ENCODE data around the gene SRD5A3. TPM values are rescaled to one million over a fixed set of nuclear protein-coding genes. Genes with fewer than 3 reads are reported as not detected.

Gene SRD5A3
- total RNA-seq, 4 donors from 2014 or later, result 1.6 to 6.0 (median 4.8) TPM

DNA sequence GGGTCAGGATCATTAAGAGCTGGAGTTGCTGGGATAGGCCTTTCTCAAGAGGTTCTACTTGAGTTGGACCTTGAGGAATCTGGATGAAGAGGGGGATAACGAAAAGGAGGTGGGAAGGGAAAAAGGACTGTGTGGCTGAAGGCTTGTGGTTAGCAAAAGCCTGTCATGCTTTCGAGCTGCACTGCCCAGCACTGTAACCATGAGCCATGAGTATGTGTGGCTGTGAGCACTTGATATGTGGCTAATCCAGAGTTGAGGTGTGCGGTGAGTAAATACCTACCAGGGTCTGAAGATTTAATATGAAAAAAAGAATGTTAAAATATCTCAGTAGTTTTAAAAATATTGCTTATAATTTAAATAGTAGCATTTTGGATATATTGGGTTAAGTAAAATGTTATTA, 61.1 kb downstream of the SRD5A3 start:
- Histone ChIP-seq H3K9me3 (no peaks in the 10 kb centered on the region), H3K27ac (no peak overlapping the region), H3K4me1 (peaks cover 3 to 80% (median 6%) of the 10 kb centered on the region in 3 donors), H3K27me3 (no peaks in the 10 kb centered on the region), H3K36me3 (peaks cover 0 to 44% of the 10 kb centered on the region in 2 donors), H3K4me3 (no peak overlapping the region)
- TF ChIP-seq POLR2AphosphoS5 (IDR thresholded peaks at IDR 0.05), result no peak
- TF ChIP-seq, protein P1, sequence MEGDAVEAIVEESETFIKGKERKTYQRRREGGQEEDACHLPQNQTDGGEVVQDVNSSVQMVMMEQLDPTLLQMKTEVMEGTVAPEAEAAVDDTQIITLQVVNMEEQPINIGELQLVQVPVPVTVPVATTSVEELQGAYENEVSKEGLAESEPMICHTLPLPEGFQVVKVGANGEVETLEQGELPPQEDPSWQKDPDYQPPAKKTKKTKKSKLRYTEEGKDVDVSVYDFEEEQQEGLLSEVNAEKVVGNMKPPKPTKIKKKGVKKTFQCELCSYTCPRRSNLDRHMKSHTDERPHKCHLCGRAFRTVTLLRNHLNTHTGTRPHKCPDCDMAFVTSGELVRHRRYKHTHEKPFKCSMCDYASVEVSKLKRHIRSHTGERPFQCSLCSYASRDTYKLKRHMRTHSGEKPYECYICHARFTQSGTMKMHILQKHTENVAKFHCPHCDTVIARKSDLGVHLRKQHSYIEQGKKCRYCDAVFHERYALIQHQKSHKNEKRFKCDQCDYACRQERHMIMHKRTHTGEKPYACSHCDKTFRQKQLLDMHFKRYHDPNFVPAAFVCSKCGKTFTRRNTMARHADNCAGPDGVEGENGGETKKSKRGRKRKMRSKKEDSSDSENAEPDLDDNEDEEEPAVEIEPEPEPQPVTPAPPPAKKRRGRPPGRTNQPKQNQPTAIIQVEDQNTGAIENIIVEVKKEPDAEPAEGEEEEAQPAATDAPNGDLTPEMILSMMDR (IDR thresholded peaks at IDR 0.05), result no peak
- TF ChIP-seq EP300 (IDR thresholded peaks at IDR 0.05), result no peak
- TF ChIP-seq POLR2A (IDR thresholded peaks at IDR 0.05), result no peak
- 91 to 100% methylated on average over 1 to 3 of the region's 3 CpGs for WGBS, 2 donors (ENCODE audit: low coverage in 1 of 2)
- no peak for ATAC-seq

DNA sequence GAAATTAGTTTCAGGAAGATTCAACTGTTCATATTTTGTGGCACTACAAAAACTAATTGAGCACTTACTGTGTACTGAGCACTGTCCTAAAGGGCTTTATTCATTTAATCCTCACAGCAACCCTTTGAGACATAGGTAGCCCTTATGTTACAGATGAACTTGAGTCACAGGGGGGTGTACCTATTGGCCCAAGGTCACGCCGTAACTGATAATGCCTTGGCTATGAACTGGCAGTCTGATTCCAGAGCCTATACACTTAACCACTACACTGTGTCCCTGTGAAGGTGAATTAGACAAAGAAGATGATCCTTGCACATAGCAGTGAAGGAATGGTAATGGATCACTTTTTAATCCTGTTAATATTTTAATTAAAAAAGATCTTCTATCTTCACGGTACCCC, 61.7 kb downstream of the SRD5A3 start:
- Histone ChIP-seq H3K27ac (no peak overlapping the region), H3K36me3 (peaks cover 0 to 48% of the 10 kb centered on the region in 2 donors), H3K4me1 (peaks cover 3 to 80% (median 6%) of the 10 kb centered on the region in 3 donors), H3K27me3 (no peaks in the 10 kb centered on the region), H3K4me3 (no peak overlapping the region), H3K9me3 (no peaks in the 10 kb centered on the region)
- WGBS, 2 donors (ENCODE audit: low coverage in 1 of 2), result 44 to 53% methylated on average over 3 of the region's 3 CpGs
- TF ChIP-seq POLR2A (IDR thresholded peaks at IDR 0.05), result no peak
- no peak for TF ChIP-seq EP300 (IDR thresholded peaks at IDR 0.05)
- TF ChIP-seq POLR2AphosphoS5 (IDR thresholded peaks at IDR 0.05), result no peak
- TF ChIP-seq, protein P1 (IDR thresholded peaks at IDR 0.05), result no peak
- no peak for ATAC-seq

DNA sequence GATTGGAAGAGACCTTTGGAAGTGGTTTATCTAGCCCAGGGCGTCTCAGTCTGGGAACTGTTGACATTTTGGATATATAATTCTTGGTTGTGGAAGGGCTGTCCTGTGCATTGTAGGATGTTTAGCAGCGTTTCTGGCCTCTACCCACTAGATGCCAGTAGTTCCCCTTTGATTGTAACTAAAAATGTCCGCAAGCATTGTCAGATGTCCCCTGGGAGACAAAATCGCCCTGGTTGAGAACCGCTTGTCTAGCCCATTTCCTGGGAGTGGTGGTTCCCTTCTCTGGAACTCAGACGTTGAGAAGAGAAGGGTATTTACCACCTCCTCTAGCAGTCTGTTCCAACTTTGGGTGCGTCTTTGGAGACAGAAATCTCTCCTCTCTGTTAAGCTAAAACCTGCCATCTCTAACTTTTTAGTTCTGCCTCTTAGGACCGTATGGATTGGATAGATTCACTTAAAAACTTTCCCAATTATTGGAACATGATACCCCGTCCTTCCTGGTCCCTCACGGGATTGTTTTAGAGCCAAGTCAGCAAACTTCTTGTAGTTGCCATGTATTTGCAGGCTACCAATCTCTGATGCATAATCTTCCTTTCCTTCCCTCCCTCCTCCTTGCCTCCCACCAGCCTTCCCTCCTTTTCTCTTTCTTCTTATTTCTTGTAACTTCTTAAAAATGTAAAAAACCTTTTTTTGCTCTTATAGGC, 63.6 kb downstream of the SRD5A3 start:
- H3K4me1 ChIP-seq, result peaks cover 3 to 70% (median 6%) of the 10 kb centered on the region in 3 donors
- no peak overlapping the region for H3K4me3 ChIP-seq
- TF ChIP-seq EP300 (IDR thresholded peaks at IDR 0.05), result no peak
- peaks cover 0 to 47% of the 10 kb centered on the region in 2 donors for H3K36me3 ChIP-seq
- H3K9me3 ChIP-seq, result no peaks in the 10 kb centered on the region
- 50 to 65% methylated on average over 5 to 8 of the region's 10 CpGs for WGBS, 2 donors (ENCODE audit: low coverage in 1 of 2)
- no peak for ATAC-seq
- H3K27ac ChIP-seq, result peak overlapping the region in 1 of 4 donors; percentile 12
- no peaks in the 10 kb centered on the region for H3K27me3 ChIP-seq

DNA sequence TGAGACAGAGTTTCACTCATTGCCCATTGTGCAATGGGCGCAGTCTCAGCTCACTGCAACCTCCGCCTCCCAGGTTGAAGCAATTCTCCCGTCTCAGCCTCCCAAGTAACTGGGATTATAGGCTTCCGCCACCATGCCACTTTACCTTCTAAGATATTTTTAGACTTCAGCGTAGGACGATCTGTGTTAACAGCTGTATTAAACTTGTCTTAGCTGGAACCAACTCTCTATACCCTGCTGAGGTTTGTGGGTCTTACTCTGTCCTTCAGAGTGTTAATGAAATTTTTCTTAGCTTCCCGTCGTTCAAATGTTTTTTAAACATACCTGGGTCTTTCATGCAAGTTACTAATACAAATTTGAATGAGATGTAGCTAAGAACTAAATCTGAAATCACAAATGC, 64.4 kb downstream of the SRD5A3 start:
- Histone ChIP-seq H3K27ac (no peak overlapping the region), H3K4me3 (no peak overlapping the region), H3K36me3 (peaks cover 0 to 46% of the 10 kb centered on the region in 2 donors), H3K4me1 (peaks cover 3 to 64% (median 6%) of the 10 kb centered on the region in 3 donors), H3K27me3 (no peaks in the 10 kb centered on the region), H3K9me3 (no peaks in the 10 kb centered on the region)
- no peak for ATAC-seq
- 79 to 85% methylated on average over 5 to 7 of the region's 8 CpGs for WGBS, 2 donors (ENCODE audit: low coverage in 1 of 2)
- TF ChIP-seq POLR2AphosphoS5 (IDR thresholded peaks at IDR 0.05) (no peak), POLR2A (IDR thresholded peaks at IDR 0.05) (no peak), EP300 (IDR thresholded peaks at IDR 0.05) (no peak)
- TF ChIP-seq, protein P1 (IDR thresholded peaks at IDR 0.05), result no peak

DNA sequence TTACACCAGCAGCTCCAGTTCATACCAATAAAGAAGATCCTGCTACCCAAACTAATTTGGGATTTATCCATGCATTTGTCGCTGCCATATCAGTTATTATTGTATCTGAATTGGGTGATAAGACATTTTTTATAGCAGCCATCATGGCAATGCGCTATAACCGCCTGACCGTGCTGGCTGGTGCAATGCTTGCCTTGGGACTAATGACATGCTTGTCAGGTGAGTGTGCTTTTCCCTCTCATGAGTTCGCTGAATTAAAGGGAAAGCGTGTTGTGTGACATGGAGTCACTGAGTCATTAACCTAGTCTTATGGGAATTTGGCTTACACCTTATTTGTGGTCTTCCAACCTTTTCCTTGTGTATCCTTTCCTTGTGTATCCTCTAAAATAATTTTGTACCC, 65.6 kb downstream of the SRD5A3 start:
- Histone ChIP-seq H3K27ac (no peak overlapping the region), H3K4me1 (peaks cover 3 to 54% (median 6%) of the 10 kb centered on the region in 3 donors), H3K27me3 (no peaks in the 10 kb centered on the region), H3K9me3 (no peaks in the 10 kb centered on the region), H3K4me3 (no peak overlapping the region), H3K36me3 (peaks cover 0 to 48% of the 10 kb centered on the region in 2 donors)
- TF ChIP-seq POLR2AphosphoS5 (IDR thresholded peaks at IDR 0.05) (no peak), POLR2A (IDR thresholded peaks at IDR 0.05) (no peak)
- WGBS, 2 donors (ENCODE audit: low coverage in 1 of 2), result 96 to 98% methylated on average over 6 of the region's 6 CpGs
- ATAC-seq, result no peak

- H3K4me3 ChIP-seq, result no peak overlapping the region
- peaks cover 0 to 85% of the 10 kb centered on the region in 2 donors for H3K36me3 ChIP-seq
- H3K27me3 ChIP-seq, result no peaks in the 10 kb centered on the region
- no peak for TF ChIP-seq POLR2A (IDR thresholded peaks at IDR 0.05)
- no peak overlapping the region for H3K27ac ChIP-seq
- WGBS, 2 donors (ENCODE audit: low coverage in 1 of 2), result 56 to 80% methylated on average over 3 of the region's 3 CpGs
- H3K4me1 ChIP-seq, result peaks cover 0 to 9% (median 0%) of the 10 kb centered on the region in 3 donors
- no peak for ATAC-seq
- no peaks in the 10 kb centered on the region for H3K9me3 ChIP-seq
These were observed 70.1 kb downstream of the SRD5A3 start for GRCh38 chr4:55416176-55416575.

Small RNA genes lying within 50 kb of the gene (small RNA-seq; reads per million reads assigned to genes)
- gene RF00019, result 0 reads per million in 4 donors

Other genes starting within 250 kb of the SRD5A3 start
- 10 to 100 TPM; 24.7 to 66.9 (median 33.4) TPM for gene KDR, start 220.6 kb upstream of the SRD5A3 start, total RNA-seq
- gene TMEM165, start 49.7 kb downstream of the SRD5A3 start, total RNA-seq, result 100 to 1,000 TPM; 136 to 198 (median 169) TPM
- gene CLOCK, start 200.7 kb downstream of the SRD5A3 start, total RNA-seq, result 10 to 100 TPM; 30.0 to 55.7 (median 33.9) TPM
- not detected for gene PDCL2, start 246.0 kb downstream of the SRD5A3 start, total RNA-seq

All from gastroesophageal sphincter (tissue), 4 donors.